Esophagus (tissue), 2 donors: ENCODE results near the gene NAPA. TPM values are rescaled to one million over a fixed set of nuclear protein-coding genes. Genes with fewer than 3 reads are reported as not detected.

ENCODE experiments used
- H3K27ac ChIP-seq, 2 donors: one replicate each; pipeline ENCODE4 v1.5.1; 2013; ENCODE audit warnings: low read depth in 2 of 2, mild to moderate bottlenecking in 2 of 2, inconsistent platforms in 1 of 2, low read length in 1 of 2, moderate library complexity in 1 of 2
- H3K27me3 ChIP-seq, 2 donors: one replicate each; pipeline ENCODE4 v1.6.1; 2013; ENCODE audit warnings: low read length in 2 of 2, control low read depth in 1 of 2, mild to moderate bottlenecking in 1 of 2; ENCODE audit not compliant: insufficient read depth in 2 of 2, control insufficient read depth in 1 of 2
- H3K36me3 ChIP-seq, 2 donors: one replicate each; pipeline ENCODE4 v1.6.1; 2013; ENCODE audit warnings: low read length in 1 of 2; ENCODE audit not compliant: control insufficient read depth in 2 of 2, insufficient read depth in 2 of 2
- H3K4me1 ChIP-seq, 2 donors: one replicate each; pipeline ENCODE4 v1.6.1; 2013; ENCODE audit warnings: low read length in 1 of 2; ENCODE audit not compliant: control insufficient read depth in 2 of 2, insufficient read depth in 2 of 2
- H3K4me3 ChIP-seq, 2 donors: one replicate each; pipeline ENCODE4 v1.5.1; 2013; ENCODE audit warnings: low read length in 2 of 2, mild to moderate bottlenecking in 2 of 2, low read depth in 1 of 2, moderate library complexity in 1 of 2
- H3K9me3 ChIP-seq, 2 donors: one replicate each; pipeline ENCODE4 v1.6.1; 2013; ENCODE audit warnings: mild to moderate bottlenecking in 2 of 2, low read depth in 1 of 2, low read length in 1 of 2, moderate library complexity in 1 of 2; ENCODE audit not compliant: control insufficient read depth in 2 of 2, insufficient read depth in 1 of 2
- WGBS, 2 donors: extraction: QIAGEN DNeasy Blood & Tissue Kit; methylation state at CpG; one replicate each; pipeline ENCODE4 v1.1.7; 2013; 5-methylcytosine and 5-hydroxymethylcytosine counted together
- polyA plus RNA-seq, 2 donors: library from polyadenylated mRNA; stranded (reverse); fragments of 200-250 nt; gene quantifications; one replicate each; pipeline ENCODE4 v1.2.3, GENCODE V29; 2013
- donor health status: healthy with polysubstance abuse.
- donor health status: Bipolar disorder and iron deficiency.

The NAPA gene
- polyA plus RNA-seq, 2 donors = 106 to 110 TPM

GRCh38 chr19:47529018-47529742, 14.3 kb upstream of the NAPA start:
- peaks cover 0 to 3% of the 10 kb centered on the region in 2 donors for H3K9me3 ChIP-seq
- no peak overlapping the region for H3K4me3 ChIP-seq
- no peaks in the 10 kb centered on the region for H3K4me1 ChIP-seq
- H3K27me3 ChIP-seq = no peaks in the 10 kb centered on the region
- 77 to 78% methylated on average over 16 of the region's 16 CpGs for WGBS, 2 donors
- H3K27ac ChIP-seq = no peak overlapping the region
- H3K36me3 ChIP-seq = no peaks in the 10 kb centered on the region

- Histone ChIP-seq H3K27me3 (no peaks in the 10 kb centered on the region), H3K4me1 (peaks cover 0 to 4% of the 10 kb centered on the region in 2 donors), H3K27ac (no peak overlapping the region), H3K9me3 (peaks cover 0 to 3% of the 10 kb centered on the region in 2 donors), H3K36me3 (no peaks in the 10 kb centered on the region), H3K4me3 (no peak overlapping the region)
- 81% methylated on average over 3 of the region's 3 CpGs for WGBS, 2 donors
These were observed 11.9 kb upstream of the NAPA start for GRCh38 chr19:47526798-47527197.

DNA sequence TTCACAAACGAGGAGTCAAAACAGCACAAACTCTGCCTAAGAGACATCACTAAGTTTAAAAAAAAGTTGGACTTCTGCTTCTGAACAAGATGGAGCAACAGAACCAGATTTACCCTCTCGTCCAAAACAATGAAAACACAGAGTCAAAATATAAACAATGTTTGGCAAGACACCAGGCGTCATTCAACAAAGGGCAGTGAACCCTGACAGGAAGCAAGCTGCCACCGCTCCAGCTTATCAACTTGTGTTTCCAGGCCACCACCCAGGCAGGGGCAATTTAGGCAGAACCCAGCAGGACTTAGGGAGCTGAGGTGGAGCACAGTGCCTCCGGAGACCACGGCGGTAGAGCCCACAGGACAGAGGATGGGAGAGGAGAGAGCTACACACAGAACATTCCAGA, 8.6 kb upstream of the NAPA start:
- Histone ChIP-seq H3K27ac (peak overlapping the region in 1 of 2 donors; percentile 58), H3K36me3 (no peaks in the 10 kb centered on the region), H3K4me1 (peaks cover 0 to 4% of the 10 kb centered on the region in 2 donors), H3K27me3 (no peaks in the 10 kb centered on the region), H3K9me3 (no peaks in the 10 kb centered on the region), H3K4me3 (no peak overlapping the region)
- 36 to 38% methylated on average over 7 of the region's 7 CpGs for WGBS, 2 donors

GRCh38 chr19:47521473-47522180, 6.8 kb upstream of the NAPA start:
- Histone ChIP-seq H3K27ac (peak overlapping the region in 1 of 2 donors; percentile 40), H3K4me3 (no peak overlapping the region), H3K27me3 (no peaks in the 10 kb centered on the region), H3K36me3 (no peaks in the 10 kb centered on the region), H3K9me3 (no peaks in the 10 kb centered on the region), H3K4me1 (peaks cover 0 to 4% of the 10 kb centered on the region in 2 donors)
- 62 to 69% methylated on average over 20 of the region's 20 CpGs for WGBS, 2 donors

GRCh38 chr19:47520839-47521238, 6.0 kb upstream of the NAPA start:
- no peak overlapping the region for H3K27ac ChIP-seq
- no peaks in the 10 kb centered on the region for H3K36me3 ChIP-seq
- H3K9me3 ChIP-seq = no peaks in the 10 kb centered on the region
- H3K27me3 ChIP-seq = no peaks in the 10 kb centered on the region
- no peak overlapping the region for H3K4me3 ChIP-seq
- H3K4me1 ChIP-seq = peaks cover 0 to 4% of the 10 kb centered on the region in 2 donors
- 73 to 83% methylated on average over 6 of the region's 6 CpGs for WGBS, 2 donors

- Histone ChIP-seq H3K4me3 (no peak overlapping the region), H3K27me3 (no peaks in the 10 kb centered on the region), H3K9me3 (no peaks in the 10 kb centered on the region), H3K36me3 (no peaks in the 10 kb centered on the region), H3K4me1 (peaks cover 0 to 4% of the 10 kb centered on the region in 2 donors), H3K27ac (no peak overlapping the region)
- 76 to 80% methylated on average over 10 of the region's 10 CpGs for WGBS, 2 donors
These were observed 5.5 kb upstream of the NAPA start for GRCh38 chr19:47520343-47520806.

- 84 to 87% methylated on average over 9 of the region's 9 CpGs for WGBS, 2 donors
- H3K4me3 ChIP-seq = no peak overlapping the region
- H3K27ac ChIP-seq = no peak overlapping the region
- H3K4me1 ChIP-seq = peaks cover 0 to 4% of the 10 kb centered on the region in 2 donors
- no peaks in the 10 kb centered on the region for H3K36me3 ChIP-seq
- no peaks in the 10 kb centered on the region for H3K27me3 ChIP-seq
- no peaks in the 10 kb centered on the region for H3K9me3 ChIP-seq
These were observed 4.0 kb upstream of the NAPA start for GRCh38 chr19:47518854-47519253.

- Histone ChIP-seq H3K4me1 (peaks cover 3% of the 10 kb centered on the region in 2 donors), H3K9me3 (no peaks in the 10 kb centered on the region), H3K36me3 (no peaks in the 10 kb centered on the region), H3K27ac (no peak overlapping the region), H3K27me3 (no peaks in the 10 kb centered on the region), H3K4me3 (no peak overlapping the region)
- WGBS, 2 donors = 55 to 56% methylated on average over 4 of the region's 4 CpGs
These were observed 3.3 kb upstream of the NAPA start for GRCh38 chr19:47518139-47518538.

DNA sequence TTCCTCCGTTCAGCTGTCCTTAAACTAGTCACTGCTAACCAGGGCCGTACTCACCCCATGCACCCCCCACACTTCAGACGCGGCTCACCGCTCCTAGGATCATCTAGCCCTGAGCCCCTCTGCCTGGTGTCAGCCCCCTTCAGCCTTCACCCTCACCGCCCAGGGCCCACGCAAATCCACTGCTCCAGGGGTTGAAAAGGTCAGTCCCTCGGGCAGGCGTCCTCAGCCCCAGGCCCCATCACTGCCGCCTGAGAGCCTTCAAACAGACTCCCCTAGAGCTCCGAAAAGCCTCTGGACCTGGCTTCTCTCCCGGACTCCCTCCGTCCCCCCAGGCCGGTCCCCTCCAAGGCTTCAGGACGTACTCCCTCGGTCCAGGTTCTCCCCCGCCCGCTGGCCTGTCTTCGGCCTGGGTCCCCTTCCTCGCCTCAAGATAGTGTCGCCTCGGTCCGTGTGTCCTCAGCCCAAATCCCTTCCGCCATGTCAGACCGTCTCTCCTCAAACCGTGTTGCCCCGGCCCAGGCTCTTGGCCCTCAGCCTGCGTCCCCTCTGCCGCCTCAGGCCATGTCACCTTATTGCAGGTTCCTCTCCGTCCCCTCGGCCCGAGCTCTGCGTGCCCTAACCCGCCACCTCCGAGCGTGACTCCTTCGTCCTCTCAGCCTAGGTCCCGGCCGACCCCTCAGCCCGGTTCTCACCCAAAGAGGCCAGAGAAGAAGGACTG, 553 bp downstream of the NAPA start:
- Histone ChIP-seq H3K4me1 (peaks cover 16 to 34% of the 10 kb centered on the region in 2 donors), H3K4me3 (peak overlapping the region; percentile 98 to 100), H3K27ac (peak overlapping the region; percentile 98 to 99), H3K9me3 (no peaks in the 10 kb centered on the region), H3K36me3 (no peaks in the 10 kb centered on the region), H3K27me3 (no peaks in the 10 kb centered on the region)
- 3% methylated on average over 40 of the region's 40 CpGs for WGBS, 2 donors
